ENCODE measurements around the gene ZNFX1.

The ZNFX1 gene

DNA sequence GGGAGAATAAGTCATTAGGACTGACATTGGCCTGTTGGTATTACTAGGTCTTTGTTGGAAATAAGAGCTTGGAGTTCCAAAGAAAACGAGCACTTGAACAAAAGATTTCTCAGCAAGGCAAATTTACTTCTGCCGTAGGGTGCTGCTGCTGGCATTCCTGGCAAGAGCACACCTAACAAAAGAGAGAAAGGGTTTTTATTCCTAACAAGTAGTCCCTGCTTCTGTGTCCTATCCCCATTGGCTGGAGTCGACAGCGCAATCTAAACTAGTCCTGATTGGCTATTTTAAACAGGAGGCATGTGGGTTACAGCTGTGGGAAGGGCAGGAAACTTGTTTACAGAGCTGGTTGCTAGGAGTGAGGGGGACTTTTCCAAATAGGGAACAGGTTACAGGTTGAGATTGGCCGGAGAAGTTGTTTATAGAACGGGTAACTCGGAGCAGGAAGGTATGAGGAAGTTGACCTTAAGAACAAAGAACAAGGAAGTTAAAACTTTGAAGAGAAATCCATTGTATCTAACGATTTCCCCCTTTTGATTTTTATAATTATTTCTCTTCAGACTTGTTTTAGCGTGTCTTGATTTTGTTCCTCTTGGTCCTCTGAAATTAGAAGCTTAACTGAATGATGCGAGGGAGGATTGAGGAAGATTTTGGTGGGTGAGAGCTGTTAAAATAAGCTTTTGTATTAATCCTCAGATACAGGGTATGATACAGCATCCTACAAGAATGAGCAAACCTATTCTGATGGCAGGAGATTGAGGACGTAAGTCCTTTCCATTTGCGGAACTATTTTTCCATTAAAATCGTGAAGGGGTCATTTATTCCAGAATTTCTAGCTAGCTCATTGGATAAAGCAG is 3.4 kb upstream of the ZNFX1 start:
- CTCF ChIA-PET = interaction anchor here (0.9 to 1.3 kb wide), 4 partner anchors 35 to 148 kb away, joined by 3 to 5 read pairs (median 4); no protein-coding TSS in a partner anchor
- TF ChIP-seq ZNF596 (tag by site-specific recombination; IDR thresholded peaks at IDR 0.05) (0 out of 2 replicates have a peak, but pooled peaks have one; percentile 27), ZNF76 (tag by site-specific recombination; IDR thresholded peaks at IDR 0.05; ENCODE audit: borderline replicate concordance, low read depth) (no peak), KLF7 (tag by site-specific recombination; IDR thresholded peaks at IDR 0.05; ENCODE audit: borderline replicate concordance) (no peak), ZFHX2 (tag by site-specific recombination; conservative IDR thresholded peaks at IDR 0.05) (no peak), ZNF324 (tag by site-specific recombination; IDR thresholded peaks at IDR 0.05) (peak; percentile 42; the same call in 1 of the 2 replicates), PRDM4 (tag by site-specific recombination; IDR thresholded peaks at IDR 0.05) (no peak), ZNF704 (tag by site-specific recombination; IDR thresholded peaks at IDR 0.05) (no peak), ZNF548 (tag by site-specific recombination; IDR thresholded peaks at IDR 0.05) (no peak), ZNF175 (tag by site-specific recombination; IDR thresholded peaks at IDR 0.05) (no peak), ZNF561 (tag by site-specific recombination; IDR thresholded peaks at IDR 0.05; ENCODE audit: borderline replicate concordance) (peak; percentile 89), ZBTB11 (tag by site-specific recombination; conservative IDR thresholded peaks at IDR 0.05; ENCODE audit: low read depth) (0 out of 2 replicates have a peak, but pooled peaks have one; percentile 11), ZNF585B (tag by site-specific recombination; IDR thresholded peaks at IDR 0.05) (no peak), ZNF23 (tag by site-specific recombination; IDR thresholded peaks at IDR 0.05; ENCODE audit: borderline replicate concordance) (no peak), GLI4 (tag by site-specific recombination; IDR thresholded peaks at IDR 0.05) (no peak), ZNF138 (tag by site-specific recombination; IDR thresholded peaks at IDR 0.05; ENCODE audit: borderline replicate concordance) (no peak), ZNF184 (tag by site-specific recombination; IDR thresholded peaks at IDR 0.05) (0 out of 2 replicates have a peak, but pooled peaks have one; percentile 17), ZNF37A (tag by site-specific recombination; IDR thresholded peaks at IDR 0.05) (no peak), ZNF121 (tag by site-specific recombination; IDR thresholded peaks at IDR 0.05) (no peak), ZFP41 (tag by site-specific recombination; IDR thresholded peaks at IDR 0.05; ENCODE audit: borderline replicate concordance) (no peak), PRDM1 (tag by site-specific recombination; IDR thresholded peaks at IDR 0.05) (no peak), ZNF776 (tag by site-specific recombination; IDR thresholded peaks at IDR 0.05; ENCODE audit: borderline replicate concordance) (no peak), ZNF416 (tag by site-specific recombination; IDR thresholded peaks at IDR 0.05) (no peak), TRIM28 (IDR thresholded peaks at IDR 0.05; ENCODE audit: borderline replicate concordance, low read length) (peak; percentile 77; the same call in 1 of the 2 replicates), SETDB1 (IDR thresholded peaks at IDR 0.05; ENCODE audit: insufficient read length, low read length) (peak; percentile 96), ZNF341 (tag by site-specific recombination; IDR thresholded peaks at IDR 0.05; ENCODE audit: low read depth) (peak; percentile 59), ZNF473 (tag by site-specific recombination; IDR thresholded peaks at IDR 0.05) (no peak), GLIS2 (tag by site-specific recombination; IDR thresholded peaks at IDR 0.05) (no peak)
- TF ChIP-seq, protein P1, sequence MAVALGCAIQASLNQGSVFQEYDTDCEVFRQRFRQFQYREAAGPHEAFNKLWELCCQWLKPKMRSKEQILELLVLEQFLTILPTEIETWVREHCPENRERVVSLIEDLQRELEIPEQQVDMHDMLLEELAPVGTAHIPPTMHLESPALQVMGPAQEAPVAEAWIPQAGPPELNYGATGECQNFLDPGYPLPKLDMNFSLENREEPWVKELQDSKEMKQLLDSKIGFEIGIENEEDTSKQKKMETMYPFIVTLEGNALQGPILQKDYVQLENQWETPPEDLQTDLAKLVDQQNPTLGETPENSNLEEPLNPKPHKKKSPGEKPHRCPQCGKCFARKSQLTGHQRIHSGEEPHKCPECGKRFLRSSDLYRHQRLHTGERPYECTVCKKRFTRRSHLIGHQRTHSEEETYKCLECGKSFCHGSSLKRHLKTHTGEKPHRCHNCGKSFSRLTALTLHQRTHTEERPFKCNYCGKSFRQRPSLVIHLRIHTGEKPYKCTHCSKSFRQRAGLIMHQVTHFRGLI (tag by site-specific recombination; IDR thresholded peaks at IDR 0.05) = no peak
- no peaks in the 10 kb centered on the region for H3K9me3 ChIP-seq (ENCODE audit: control insufficient read depth, insufficient read depth, low read depth, low read length)

More for the DNA sequence above, 3.4 kb upstream of the ZNFX1 start:
- Histone ChIP-seq H3K27ac (ENCODE audit: extremely low read depth, low read depth, low read length) (no peak overlapping the region), H3K36me3 (ENCODE audit: control insufficient read depth in 2 of 2, insufficient read depth in 1 of 2, low read length in 2 of 2) (peaks cover 44 to 78% of the 10 kb centered on the region in 2 experiments), H3K4me1 (ENCODE audit: control insufficient read depth, insufficient read depth, low read length) (no peaks in the 10 kb centered on the region), H3K4me3 (ENCODE audit: low read depth, low read length) (no peak overlapping the region)
- POLR2A ChIA-PET = interaction anchor here (0.6 to 1.7 kb wide), 4 partner anchors 9 to 16 kb away, joined by 3 to 6 read pairs (median 4); no protein-coding TSS in a partner anchor

Data from HEK293 (cell line).